H1 (cell line): ENCODE data around the gene HLF. TPM values are rescaled to one million over a fixed set of nuclear protein-coding genes. Genes with fewer than 3 reads are reported as not detected.

Experiments used
- BRCA1 ChIP-seq: IDR thresholded peaks from 2 replicates; pipeline ENCODE4 v1.6.1; 2012; ENCODE audit warnings: low read depth, low read length, improper control_type of control experiment
- CHD7 ChIP-seq: fragments of 300-600 bp; sonication (generic); IDR thresholded peaks from 2 replicates; pipeline ENCODE4 v1.7.1; 2012; ENCODE audit warnings: low read length, moderate library complexity, mild to moderate bottlenecking, inconsistent platforms; ENCODE audit not compliant: insufficient replicate concordance
- EP300 ChIP-seq, 2 experiments: IDR thresholded peaks; 1 replicate in 1 of 2; 2 replicates in 1 of 2; pipeline ENCODE4 v1.6.1; 2011 to 2012; ENCODE audit warnings: low read depth in 2 of 2, low read length in 2 of 2, mild to moderate bottlenecking in 2 of 2, borderline replicate concordance in 1 of 2, inconsistent platforms in 1 of 2, moderate library complexity in 1 of 2
- NANOG ChIP-seq: IDR thresholded peaks from 2 replicates; pipeline ENCODE4 v1.6.1; 2011; ENCODE audit warnings: low read length, low read depth, mild to moderate bottlenecking, inconsistent platforms; ENCODE audit not compliant: insufficient read depth, poor library complexity, severe bottlenecking
- SAP30 ChIP-seq: fragments of 300-600 bp; sonication (generic); IDR thresholded peaks from 2 replicates; pipeline ENCODE4 v1.7.1; 2012; ENCODE audit warnings: low read length, moderate library complexity, mild to moderate bottlenecking, inconsistent platforms; ENCODE audit not compliant: insufficient read depth, insufficient replicate concordance
- SIRT6 ChIP-seq: IDR thresholded peaks from one replicate; pipeline ENCODE4 v1.7.1; 2012; ENCODE audit warnings: low read length, inconsistent platforms
- SP2 ChIP-seq: IDR thresholded peaks from 2 replicates; pipeline ENCODE4 v1.6.1; 2012; ENCODE audit warnings: mild to moderate bottlenecking, low read length, inconsistent platforms
- TAF1 ChIP-seq: IDR thresholded peaks from 2 replicates; pipeline ENCODE4 v1.6.1; 2011; ENCODE audit warnings: mild to moderate bottlenecking, low read depth, low read length
- USF2 ChIP-seq: IDR thresholded peaks from 2 replicates; pipeline ENCODE4 v1.6.1; 2011; ENCODE audit warnings: low read length, improper control_type of control experiment
- polyA plus RNA-seq, 7 experiments: library from polyadenylated mRNA; depleted of rRNA in 3 of 7; stranded (reverse) in 5 of 7; unstranded in 2 of 7; fragments of >200 nt in 5 of 7; fragments of 200-250 nt in 2 of 7; gene quantifications; 1 replicate in 5 of 7; 2 replicates in 1 of 7; 4 replicates in 1 of 7; pipeline versions ENCODE4 v1.2.1 to v1.2.3, GENCODE V29; 2011 to 2013; ENCODE audit warnings: missing spikeins in 2 of 7, mixed read lengths in 2 of 7
- total RNA-seq: library from RNA; stranded (reverse); fragmentation: NEBNext Ultra II Directional; extraction: Animal tissue kit (Norgen Biotek cat#: 25700); gene quantifications from 2 replicates; pipeline ENCODE4 v1.2.1, GENCODE V29; 2021

HLF gene
- total and polyA plus RNA-seq, 2 of the 8 experiments (the other 6 are each of a cell fraction or from before 2014, with no cell fraction given): 0.39 to 0.60 TPM

- no peak for TF ChIP-seq SP2
- peak; percentile 49; the same call in 1 of the 2 replicates for TF ChIP-seq TAF1
- no peak for TF ChIP-seq EP300 (IDR thresholded peaks at IDR 0.05; ENCODE audit: borderline replicate concordance in 1 of 2, low read depth in 2 of 2, low read length in 2 of 2)
- no peak for TF ChIP-seq BRCA1
- TF ChIP-seq CHD7: no peak
- no peak for TF ChIP-seq USF2
- peak; percentile 18 for TF ChIP-seq NANOG
- TF ChIP-seq SIRT6: no peak
- no peak for TF ChIP-seq SAP30
Measured at GRCh38 chr17:55264645-55265298, at the start of gene HLF (continued).
